HepG2 (cell line): ENCODE results near the gene ABCD2.

ENCODE experiments used
- STAG1 ChIP-seq: sonication (generic); formaldehyde crosslinking; IDR thresholded peaks from 2 replicates; pipeline ENCODE4 v1.4.0; 2020; ENCODE audit warnings: missing genetic modification reagents
- U2AF2 ChIP-seq: fragments of 200-400 bp; formaldehyde crosslinking; IDR thresholded peaks from 2 replicates; pipeline ENCODE4 v1.6.1; 2017; ENCODE audit warnings: low read depth, mild to moderate bottlenecking, low read length

DNA sequence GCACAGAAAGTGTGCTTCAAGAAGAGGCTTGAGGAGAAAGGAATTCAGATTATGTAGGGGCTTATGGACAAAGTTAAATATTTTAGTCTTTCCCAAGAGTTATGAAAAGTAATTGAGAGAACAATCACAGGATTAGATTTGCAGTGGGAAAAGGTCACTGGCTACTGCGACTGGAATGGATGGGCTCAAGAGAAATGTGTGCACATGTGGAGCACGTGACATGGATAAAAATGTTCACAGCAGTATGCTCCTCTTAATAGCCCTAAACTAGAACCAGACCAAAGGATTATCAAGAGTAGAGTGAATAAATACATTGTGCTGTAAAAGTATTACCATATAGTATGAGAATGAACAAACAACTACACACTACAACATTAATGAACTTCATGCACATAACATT lies 78.1 kb downstream of the ABCD2 start:
- TF ChIP-seq STAG1 (CRISPR knock-in tag) (no peak), U2AF2 (no peak)
